T follicular helper cell (primary cell): Measurements from ENCODE around the gene TASOR2.

ENCODE experiments used
- DNase-seq: peaks from one replicate; pipeline ENCODE4 v3.0.0-alpha.2; 2020; ENCODE audit warnings: low read depth
- total RNA-seq, 2 experiments: gene quantifications; one replicate each; lab custom pipeline; 2026; lab: John Stamatoyannopoulos, UW

The TASOR2 gene, protein sequence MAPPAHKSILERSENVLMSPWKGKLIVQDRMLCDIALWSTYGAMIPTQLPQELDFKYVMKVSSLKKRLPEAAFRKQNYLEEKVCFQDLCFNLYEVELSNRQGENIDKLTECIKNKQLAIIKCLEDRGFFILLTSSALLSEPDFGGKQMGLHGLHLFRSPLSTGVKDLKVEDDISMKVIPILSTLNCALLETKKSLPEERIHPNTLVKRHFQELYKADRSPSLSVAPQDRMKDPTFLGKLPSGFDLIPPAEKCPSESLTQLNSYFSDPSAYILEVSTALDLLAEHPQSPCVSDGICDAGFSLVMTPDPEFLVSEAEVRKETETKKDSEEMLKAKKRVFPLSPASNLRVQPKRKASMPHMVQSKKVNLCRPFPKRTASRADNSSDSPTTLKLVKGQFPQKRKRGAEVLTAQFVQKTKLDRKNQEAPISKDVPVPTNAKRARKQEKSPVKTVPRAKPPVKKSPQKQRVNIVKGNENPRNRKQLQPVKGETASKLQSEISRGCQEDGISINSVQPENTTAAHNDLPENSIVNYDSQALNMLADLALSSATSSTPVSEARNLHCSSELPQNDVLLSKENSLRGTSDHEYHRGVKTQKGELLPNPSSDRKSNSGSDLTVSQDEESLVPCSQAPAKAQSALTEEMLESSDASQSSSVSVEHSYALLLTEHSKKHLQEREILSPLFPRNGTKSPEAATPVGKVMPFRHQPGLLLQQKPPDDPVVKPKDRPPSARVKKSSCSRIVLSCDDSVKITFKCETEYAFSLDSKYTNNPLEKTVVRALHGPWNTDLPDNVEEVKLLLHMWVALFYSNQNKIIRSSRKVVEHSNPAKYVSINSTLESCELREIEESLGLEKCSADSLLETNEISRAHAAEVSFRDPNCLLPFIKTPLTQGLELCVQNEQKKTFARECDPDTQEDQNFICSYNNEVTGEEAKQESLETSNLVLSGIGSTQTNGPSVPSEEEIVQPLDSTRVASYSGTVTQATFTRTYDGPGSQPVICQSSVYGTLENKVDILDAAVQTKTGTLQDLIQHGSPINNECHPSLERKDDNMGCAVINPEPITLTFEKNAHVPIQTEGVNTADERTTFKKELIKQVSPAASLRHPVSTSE (N-terminal part only)
- 199 to 350 reads per million in 2 experiments for total RNA-seq

DNA sequence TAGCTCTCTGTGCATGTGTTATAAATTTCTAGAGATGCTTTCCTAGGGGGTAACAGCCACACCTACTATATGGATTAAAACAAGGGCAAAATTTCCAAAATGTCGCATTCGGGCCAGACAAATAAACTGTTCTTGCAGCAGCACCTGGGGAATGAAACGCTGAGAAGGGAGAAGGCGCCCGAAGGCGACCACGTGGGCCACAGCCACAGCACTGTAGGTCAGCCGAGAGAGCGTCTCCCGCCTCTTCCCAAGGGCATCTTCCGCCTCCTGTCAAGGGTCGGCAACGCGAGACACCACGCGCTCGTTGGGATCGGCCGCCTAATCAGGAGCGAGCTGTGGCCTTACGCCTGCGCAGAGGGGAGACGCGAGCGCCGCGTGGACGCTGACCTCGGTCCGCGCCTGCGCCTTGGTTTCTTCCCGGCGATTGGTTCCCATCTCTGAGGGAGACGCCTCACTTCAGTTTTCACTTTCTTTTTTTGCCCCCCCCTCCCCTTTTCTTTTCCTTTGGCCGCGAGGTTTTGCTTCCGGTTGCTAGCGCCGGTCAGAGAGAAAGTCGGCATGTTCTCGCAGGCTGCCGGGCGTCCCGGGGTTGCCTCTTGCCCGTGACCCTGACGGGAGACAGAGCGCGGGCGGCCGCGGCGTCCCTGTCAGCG lies at the start of gene TASOR2:
TSS of gene TASOR2 (plus strand) at position 521 of the 653 bp plus-strand sequence. CDS start 35,805 bp downstream, outside the sequence.
- DNase-seq: peak; percentile 95

- DNase-seq: no peak
Measured at GRCh38 chr10:5634918-5635317, 49.7 kb upstream of the TASOR2 start.

GRCh38 chr10:5638494-5638893 lies 46.1 kb upstream of the TASOR2 start:
- no peak for DNase-seq

DNA sequence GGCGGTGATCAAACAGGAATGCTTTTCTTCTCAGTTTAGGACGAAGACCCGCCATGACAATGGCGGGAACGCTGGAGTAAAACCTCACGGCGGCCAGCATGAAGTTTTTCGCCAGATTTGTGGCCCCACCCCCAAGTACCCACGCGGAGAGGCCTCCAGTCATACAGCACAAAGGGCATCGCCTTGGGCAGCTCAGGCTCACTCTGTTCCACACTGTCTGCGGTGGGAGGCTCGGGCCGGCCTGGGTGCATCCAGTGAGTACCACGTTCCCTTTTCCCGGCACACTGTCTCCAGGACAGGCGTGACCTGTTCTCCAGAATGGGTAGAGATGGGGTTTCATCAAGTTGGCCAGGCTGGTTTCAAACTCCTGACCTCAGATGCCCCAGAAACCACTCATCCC lies 45.6 kb upstream of the TASOR2 start:
- no peak for DNase-seq

- DNase-seq: no peak
Measured at GRCh38 chr10:5640036-5640435, 44.6 kb upstream of the TASOR2 start.

- DNase-seq: no peak
Measured at GRCh38 chr10:5640501-5640900, 44.1 kb upstream of the TASOR2 start.

- DNase-seq: no peak
Measured at GRCh38 chr10:5641501-5641900, 43.1 kb upstream of the TASOR2 start.

DNA sequence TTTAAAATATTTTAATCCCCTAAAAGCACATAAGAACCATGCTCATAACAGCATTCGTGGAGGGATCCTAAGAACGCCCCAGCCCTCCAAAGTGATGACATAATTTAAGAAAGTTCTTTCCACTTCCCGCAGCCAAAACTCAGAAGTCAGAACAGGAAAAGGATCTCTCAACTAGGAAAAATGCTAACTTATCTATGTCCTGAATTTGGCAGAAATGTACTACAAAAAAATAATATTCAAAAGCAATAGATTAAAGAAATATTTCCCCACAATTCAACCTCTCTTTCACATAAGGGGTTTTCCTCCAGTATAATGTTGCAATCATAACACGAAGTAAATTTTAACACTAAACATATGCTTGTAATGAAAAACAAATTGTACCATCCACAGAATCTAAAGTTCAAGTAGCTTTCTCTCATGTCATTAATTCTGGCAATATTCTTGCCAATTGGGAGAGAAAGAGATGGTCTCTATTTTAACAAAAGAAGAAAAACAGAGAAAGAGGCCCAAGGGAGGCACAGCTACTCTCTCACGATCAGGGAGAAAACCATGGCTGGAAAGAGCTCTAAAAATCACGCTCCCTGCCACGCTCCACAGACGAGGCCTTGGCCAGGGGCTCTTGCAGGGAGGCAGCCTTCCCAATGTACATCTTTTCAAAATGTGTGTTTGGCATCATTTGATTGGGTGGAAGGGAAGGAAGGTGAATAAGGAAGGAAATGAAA lies 41.1 kb upstream of the TASOR2 start:
- DNase-seq: no peak

DNA sequence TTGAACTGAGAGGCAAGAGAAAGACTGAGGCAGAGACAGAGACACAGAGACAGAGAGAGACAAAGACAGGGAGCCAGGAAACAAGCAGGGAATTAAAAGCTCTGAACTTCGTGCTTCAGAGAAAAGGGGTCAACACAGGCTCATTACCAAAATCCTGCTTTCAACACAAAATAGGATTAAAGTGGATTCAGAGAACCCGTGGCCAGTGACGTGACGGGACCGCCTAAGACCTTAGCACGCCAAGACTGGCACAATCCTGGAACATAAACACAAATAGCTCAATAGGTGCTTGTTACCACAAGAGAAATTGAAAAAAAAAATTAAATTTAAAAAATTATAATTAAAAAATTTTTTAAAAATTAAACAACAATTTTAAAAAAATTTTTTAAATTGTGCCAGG lies 39.7 kb upstream of the TASOR2 start:
- DNase-seq: no peak

- no peak for DNase-seq
Measured at GRCh38 chr10:5645375-5645774, 39.3 kb upstream of the TASOR2 start.

- DNase-seq: no peak
Measured at GRCh38 chr10:5645944-5646617, 38.6 kb upstream of the TASOR2 start.

- DNase-seq: no peak
Measured at GRCh38 chr10:5647507-5648240, 37.0 kb upstream of the TASOR2 start.

DNA sequence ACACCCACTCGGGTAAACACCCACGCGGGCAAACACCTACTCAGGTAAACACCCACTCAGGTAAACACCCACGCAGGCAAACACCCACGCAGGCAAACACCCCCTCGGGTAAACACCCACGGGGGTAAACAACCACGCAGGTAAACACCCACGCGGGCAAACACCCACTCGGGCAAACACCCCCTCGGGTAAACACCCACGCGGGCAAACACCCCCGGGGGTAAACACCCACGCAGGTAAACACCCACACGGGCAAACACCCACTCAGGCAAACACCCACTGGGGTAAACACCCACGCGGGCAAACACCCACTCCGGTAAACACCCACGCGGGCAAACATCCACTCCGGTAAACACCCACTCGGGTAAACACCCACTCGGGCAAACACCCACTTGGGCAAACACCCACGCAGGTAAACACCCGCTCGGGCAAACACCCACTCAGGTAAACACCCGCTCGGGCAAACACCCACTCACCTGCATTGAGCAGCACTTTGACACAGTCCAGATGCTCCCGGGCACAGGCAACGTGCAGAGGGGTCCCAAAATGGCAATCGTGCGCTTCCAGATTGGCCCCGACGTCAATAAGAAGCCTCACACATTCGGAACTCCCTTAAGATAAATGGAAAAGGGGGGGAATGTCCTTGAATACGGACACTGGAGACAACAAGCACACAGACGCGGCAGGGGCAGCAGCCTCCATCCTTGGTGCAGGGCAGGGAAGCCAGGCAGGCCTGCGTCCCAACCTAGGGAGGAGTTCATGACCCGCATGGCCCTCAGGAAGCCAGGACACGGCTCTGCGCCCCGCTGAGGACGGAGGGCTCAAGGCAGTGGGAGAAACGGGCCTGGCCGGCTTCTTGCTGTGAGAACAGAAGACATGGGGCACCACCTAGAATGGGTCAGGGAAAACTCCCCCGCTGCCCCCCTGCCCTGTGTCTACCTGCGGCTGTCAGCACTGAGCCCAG lies 35.9 kb upstream of the TASOR2 start:
- DNase-seq: no peak

DNA sequence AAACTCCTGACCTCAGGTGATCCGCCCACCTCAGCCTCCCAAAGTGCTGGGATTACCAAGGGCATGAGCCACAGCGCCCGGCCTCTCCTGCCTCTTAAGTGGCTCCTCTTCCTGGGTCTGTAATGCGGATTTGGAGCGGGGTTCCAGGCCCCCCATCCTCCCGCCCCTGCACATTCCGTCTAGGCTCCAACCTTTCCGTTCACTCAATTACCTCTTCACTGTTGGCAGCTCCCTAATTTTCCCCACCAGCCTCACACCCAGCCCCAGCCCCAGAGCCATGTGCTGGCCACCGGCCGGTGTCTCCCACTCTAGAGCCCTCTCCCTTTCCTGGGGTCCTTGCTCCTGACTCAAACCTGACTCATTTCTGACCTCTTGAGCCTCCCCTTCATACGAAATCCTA lies 34.9 kb upstream of the TASOR2 start:
- no peak for DNase-seq

DNA sequence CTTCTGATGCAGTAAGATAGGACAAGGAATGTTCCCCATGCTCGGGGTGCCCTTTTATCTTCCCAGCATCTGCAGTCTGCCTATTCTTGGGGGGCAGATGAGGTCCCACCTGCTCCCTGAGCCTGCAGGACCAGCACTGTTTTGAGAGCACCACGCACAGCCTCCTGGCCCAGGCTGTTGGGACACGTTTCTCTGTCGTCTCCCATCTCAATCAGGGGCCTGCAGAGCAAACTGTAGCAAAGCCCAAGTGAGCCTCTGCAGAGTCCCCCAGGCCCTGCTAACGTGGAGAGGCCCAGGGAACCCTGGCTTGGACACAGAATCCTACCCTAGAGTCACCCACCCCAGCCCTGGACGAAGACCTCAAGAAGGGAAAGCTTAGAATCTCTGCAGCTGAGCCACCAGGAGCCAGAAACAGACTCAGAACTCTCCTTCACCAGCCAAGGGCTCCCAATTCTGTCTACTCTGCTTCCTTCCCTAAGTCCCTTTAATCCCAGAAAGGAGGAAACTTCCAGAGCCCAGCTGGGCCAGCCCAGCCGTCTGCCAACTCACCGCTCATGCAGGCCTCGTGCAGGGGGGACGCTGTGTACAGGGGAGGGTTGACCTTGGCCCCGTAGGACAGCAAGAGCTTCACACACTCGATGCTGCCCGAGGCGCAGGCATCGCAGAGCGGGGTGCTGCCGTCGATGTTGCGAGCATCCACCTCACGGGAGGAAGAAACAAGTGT lies 33.8 kb upstream of the TASOR2 start:
- no peak for DNase-seq

DNA sequence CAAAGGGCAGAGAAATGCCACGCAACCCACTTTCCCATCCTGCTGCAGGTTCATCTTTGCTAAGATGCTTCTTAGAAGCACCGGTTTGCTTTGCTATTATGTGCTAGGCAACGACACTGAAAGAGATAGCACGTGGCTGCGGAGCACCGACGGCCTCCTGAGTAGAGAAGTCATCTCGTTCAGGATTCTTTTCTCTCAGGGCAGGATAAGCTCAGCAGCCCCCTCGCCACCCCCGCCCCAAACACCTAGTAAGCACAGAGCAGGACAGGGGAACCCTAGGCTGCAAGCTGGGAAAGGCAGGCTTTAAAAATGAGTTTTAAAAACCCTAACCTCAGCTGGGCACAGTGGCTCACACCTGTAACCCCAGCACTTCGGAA lies 33.3 kb upstream of the TASOR2 start:
- no peak for DNase-seq

- no peak for DNase-seq
Measured at GRCh38 chr10:5652746-5653145, 31.9 kb upstream of the TASOR2 start.

- no peak for DNase-seq
Measured at GRCh38 chr10:5654218-5654755, 30.4 kb upstream of the TASOR2 start.
